Adrenal gland (tissue), 12 donors: ENCODE results near the gene ALG9. TPM values are rescaled to one million over a fixed set of nuclear protein-coding genes. Genes with fewer than 3 reads are reported as not detected.
"Not testable (repeated sequence)": the region's sequence is repeated elsewhere in the genome, so short reads cannot be mapped to it uniquely, and the experiment has no call there.

ENCODE experiments used
- DNase-seq, 7 donors: peaks; one replicate each; pipeline ENCODE4 v3.0.0-alpha.2; 2019 to 2020
- H3K27ac ChIP-seq, 5 donors: fragments of 200-600 bp; sonication (generic) in 4 of 5; 1 replicate in 3 of 5; 2 replicates in 2 of 5; pipeline versions ENCODE4 v1.5.1 to v1.8.0; 2016 to 2020; ENCODE audit warnings: mild to moderate bottlenecking in 1 of 5
- H3K27me3 ChIP-seq: fragments of 200-600 bp; 2 replicates; pipeline ENCODE4 v1.8.0; 2021
- H3K36me3 ChIP-seq, 2 donors: fragments of 200-600 bp; replicated peaks in 1 of 2; 1 replicate in 1 of 2; 2 replicates in 1 of 2; pipeline versions ENCODE4 v1.5.1 to v1.8.0; 2018 to 2022
- H3K4me1 ChIP-seq, 2 donors: fragments of 200-600 bp; replicated peaks in 1 of 2; 1 replicate in 1 of 2; 2 replicates in 1 of 2; pipeline versions ENCODE4 v1.5.1 to v1.8.0; 2018 to 2021
- H3K4me3 ChIP-seq, 4 donors: fragments of 200-600 bp; sonication (generic) in 3 of 4; one replicate each; pipeline ENCODE4 v1.5.1; 2016 to 2018
- H3K9me3 ChIP-seq, 3 donors: fragments of 200-600 bp; sonication (generic) in 1 of 3; replicated peaks in 1 of 3; 1 replicate in 2 of 3; 2 replicates in 1 of 3; pipeline versions ENCODE4 v1.5.1 to v1.8.0; 2016 to 2021
- CTCF ChIP-seq, 6 experiments: fragments of 450-650 bp in 4 of 6; fragments of 200-600 bp in 2 of 6; sonication (generic) in 1 of 6; IDR thresholded peaks; 1 replicate in 5 of 6; 2 replicates in 1 of 6; pipeline versions ENCODE4 v1.5.1 to v1.8.0; 2016 to 2021; ENCODE audit warnings: antibody characterized with exemption in 6 of 6, mild to moderate bottlenecking in 2 of 6, moderate library complexity in 1 of 6
- POLR2A ChIP-seq, 2 donors: fragments of 450-650 bp; IDR thresholded peaks; one replicate each; pipeline ENCODE4 v1.6.1; 2017; ENCODE audit warnings: antibody characterized with exemption in 2 of 2, mild to moderate bottlenecking in 2 of 2, moderate library complexity in 1 of 2
- WGBS, 4 donors: extraction: QIAGEN DNeasy Blood & Tissue Kit in 2 of 4; methylation state at CpG; one replicate each; pipeline versions ENCODE4 v1.1.5 to v1.1.7; 2013 to 2017; 5-methylcytosine and 5-hydroxymethylcytosine counted together
- intact Hi-C, 2 donors: fragments of 100-400 bp; cut with DNase I; formaldehyde crosslinking; loops; one replicate each; pipeline versions ENCODE4 v1.14.1 to v1.15.0; 2022 to 2023
- polyA plus RNA-seq, 3 donors: library from polyadenylated mRNA; stranded (reverse); fragments of 200-250 nt in 2 of 3; fragments of 350-450 nt in 1 of 3; fragmentation: Illumina TruSeq in 1 of 3; extraction: RNeasy Lipid Tissue Mini Kit (QIAGEN cat#74804) in 1 of 3; gene quantifications; one replicate each; pipeline ENCODE4 v1.2.3, GENCODE V29; 2013 to 2014
- total RNA-seq, 9 donors: library from RNA; depleted of rRNA in 4 of 9; stranded (reverse); fragments of >200 nt in 4 of 9; fragments of 120-200 nt in 1 of 9; fragmentation: NEBNext Ultra II Directional in 1 of 9; extraction: Animal tissue kit (Norgen Biotek cat#: 25700) in 1 of 9; gene quantifications; one replicate each; pipeline versions ENCODE4 v1.1.0 to v1.2.4, GENCODE V29; 2013 to 2023
- donor health status: healthy with polysubstance abuse.
- donor health status: Bipolar disorder and iron deficiency.
- donor health status: DM: yes; HTN: yes; CAD: no.
- donor health status: DM: no; HTN: no; CAD: no.
- donor health status: DM: no; HTN: no; CAD: no.
- donor health status: DM: yes; HTN: yes; CAD: no.

ALG9 gene
- total and polyA plus RNA-seq, 12 donors = 23.6 to 53.6 (median 31.2) TPM

- Histone ChIP-seq H3K27me3 (no peaks in the 10 kb centered on the region), H3K36me3 (no peaks in the 10 kb centered on the region), H3K4me1 (peaks cover 0 to 13% of the 10 kb centered on the region in 2 donors), H3K9me3 (no peaks in the 10 kb centered on the region), H3K4me3 (no peak overlapping the region), H3K27ac (peak overlapping the region in 2 of 5 donors; percentile 27 to 43)
- WGBS, 4 donors = 59 to 77% (median 66%) methylated on average over 6 of the region's 6 CpGs
- intact Hi-C loops = loop anchor here (5.0 to 10.0 kb wide), 2 partner anchors 60 to 173 kb away; partner anchors contain the start of gene SIK2 (in 2 of the 2)
- TF ChIP-seq POLR2A (IDR thresholded peaks at IDR 0.05) (no peak), CTCF (IDR thresholded peaks at IDR 0.05) (no peak)
- peak in 4 of 7 donors; percentile 35 to 41 (median 35) for DNase-seq
These were observed 96.2 kb downstream of the ALG9 start for GRCh38 chr11:111774955-111775710.

GRCh38 chr11:111772535-111772934 lies 98.8 kb downstream of the ALG9 start:
- TF ChIP-seq POLR2A (IDR thresholded peaks at IDR 0.05) (no peak), CTCF (IDR thresholded peaks at IDR 0.05) (no peak)
- WGBS, 4 donors = 85 to 95% (median 90%) methylated on average over 2 of the region's 2 CpGs
- H3K27me3 ChIP-seq = no peaks in the 10 kb centered on the region
- H3K9me3 ChIP-seq = no peaks in the 10 kb centered on the region
- no peaks in the 10 kb centered on the region for H3K36me3 ChIP-seq
- peaks cover 0 to 13% of the 10 kb centered on the region in 2 donors for H3K4me1 ChIP-seq
- H3K27ac ChIP-seq = no peak overlapping the region
- intact Hi-C loops = loop anchor here in 1 of 2 donors (10.0 kb wide), 1 partner anchor 62 kb away; no protein-coding TSS in a partner anchor
- DNase-seq = no peak
- no peak overlapping the region for H3K4me3 ChIP-seq

GRCh38 chr11:111771205-111771604 lies 100.2 kb downstream of the ALG9 start:
- intact Hi-C loops = loop anchor here in 1 of 2 donors (10.0 kb wide), 1 partner anchor 64 kb away; no protein-coding TSS in a partner anchor
- 94 to 100% (median 95%) methylated on average over 5 of the region's 5 CpGs for WGBS, 4 donors
- H3K9me3 ChIP-seq, H3K27me3 ChIP-seq, H3K36me3 ChIP-seq, H3K27ac ChIP-seq, H3K4me3 ChIP-seq, DNase-seq: not testable (repeated sequence)
- peaks cover 0 to 14% of the 10 kb centered on the region in 2 donors for H3K4me1 ChIP-seq

- Histone ChIP-seq H3K4me1 (peaks cover 0 to 14% of the 10 kb centered on the region in 2 donors), H3K4me3 (no peak overlapping the region), H3K9me3 (no peaks in the 10 kb centered on the region), H3K27me3 (no peaks in the 10 kb centered on the region), H3K36me3 (no peaks in the 10 kb centered on the region), H3K27ac (no peak overlapping the region)
- WGBS, 4 donors = 86 to 95% (median 90%) methylated on average over 4 of the region's 4 CpGs
- no peak for DNase-seq
- intact Hi-C loops = loop anchor here in 1 of 2 donors (10.0 kb wide), 1 partner anchor 64 kb away; no protein-coding TSS in a partner anchor
- TF ChIP-seq POLR2A (IDR thresholded peaks at IDR 0.05) = no peak
- no peak for TF ChIP-seq CTCF (IDR thresholded peaks at IDR 0.05)
These were observed 100.7 kb downstream of the ALG9 start for GRCh38 chr11:111770581-111771134.
